PC-3 (cell line): ENCODE results near the gene SORL1.

Experiments used
- CTCF ChIP-seq: fragments of 300-600 bp; sonication (generic); conservative IDR thresholded peaks from 2 replicates; pipeline ENCODE4 v1.5.1; 2017; ENCODE audit warnings: antibody characterized with exemption, low read depth, mild to moderate bottlenecking, low read length
- EZH2 ChIP-seq: fragments of 300-600 bp; sonication (generic); IDR thresholded peaks from one replicate; pipeline ENCODE4 v1.6.1; 2017; ENCODE audit warnings: antibody characterized with exemption, mild to moderate bottlenecking, low read length; ENCODE audit not compliant: unreplicated experiment

GRCh38 chr11:121595717-121596161 is 143.6 kb downstream of the SORL1 start:
- TF ChIP-seq CTCF: no peak
- TF ChIP-seq EZH2: no peak
